MCF 10A (cell line): Measurements from ENCODE around the gene ZFP36L2. TPM values are rescaled to one million over a fixed set of nuclear protein-coding genes. Genes with fewer than 3 reads are reported as not detected.

Experiments used
- BruUV-seq: library from RNA; stranded (reverse); fragments of 400-500 nt; replicated peaks from 2 replicates; lab custom pipeline; 2021; lab: Mats Ljungman, UMichigan
- CTCF ChIA-PET: fragments of 300-600 bp; sonication (Branson Sonifier 250); formaldehyde crosslinking; extraction: SDS; loops from one replicate; lab custom pipeline; 2021; ENCODE audit warnings: antibody characterized with exemption, inconsistent platforms; lab: Yijun Ruan, JAX
- POLR2A ChIA-PET: fragments of 300-600, 350-650 bp; sonication (Branson Sonifier 250); formaldehyde crosslinking; extraction: SDS; loops from one replicate; lab custom pipeline; 2020; ENCODE audit warnings: antibody characterized with exemption, inconsistent platforms; lab: Yijun Ruan, JAX
- DNase-seq: peaks from one replicate; pipeline ENCODE4 v3.0.0-alpha.2; 2018; ENCODE audit not compliant: unreplicated experiment
- H3K27ac Mint-ChIP-seq: one replicate; pipeline ENCODE4 v1.8.0; 2022; ENCODE audit warnings: mild to moderate bottlenecking, low read depth, mixed read lengths; ENCODE audit not compliant: unreplicated experiment
- H3K27me3 Mint-ChIP-seq: one replicate; pipeline ENCODE4 v1.8.0; 2022; ENCODE audit warnings: mixed read lengths; ENCODE audit not compliant: insufficient read depth, unreplicated experiment
- H3K36me3 Mint-ChIP-seq: one replicate; pipeline ENCODE4 v1.8.0; 2022; ENCODE audit warnings: mild to moderate bottlenecking, moderate library complexity, mixed read lengths; ENCODE audit not compliant: insufficient read depth, unreplicated experiment
- H3K4me1 Mint-ChIP-seq: one replicate; pipeline ENCODE4 v1.8.0; 2022; ENCODE audit warnings: mixed read lengths; ENCODE audit not compliant: insufficient read depth, unreplicated experiment
- H3K4me3 Mint-ChIP-seq: one replicate; pipeline ENCODE4 v1.8.0; 2022; ENCODE audit warnings: mild to moderate bottlenecking, moderate library complexity, mixed read lengths; ENCODE audit not compliant: unreplicated experiment
- H3K9me3 Mint-ChIP-seq: one replicate; pipeline ENCODE4 v1.8.0; 2022; ENCODE audit warnings: mixed read lengths; ENCODE audit not compliant: unreplicated experiment
- intact Hi-C: fragments of 100-400 bp; cut with micrococcal nuclease; formaldehyde crosslinking; loops from 2 replicates; pipeline ENCODE4 v1.14.1; 2022
- total RNA-seq: library from RNA; stranded (reverse); gene quantifications from 2 replicates; pipeline ENCODE4 v1.2.3, GENCODE V29; 2022
- TF ChIP-seq, protein P1 (sequence below): fragments of 200-600 bp; IDR thresholded peaks from one replicate; pipeline ENCODE4 v1.8.0; 2022; ENCODE audit warnings: antibody characterized with exemption, mild to moderate bottlenecking; ENCODE audit not compliant: unreplicated experiment

The ZFP36L2 gene
- total RNA-seq, 1 experiment from 2014 or later = 162 TPM

DNA sequence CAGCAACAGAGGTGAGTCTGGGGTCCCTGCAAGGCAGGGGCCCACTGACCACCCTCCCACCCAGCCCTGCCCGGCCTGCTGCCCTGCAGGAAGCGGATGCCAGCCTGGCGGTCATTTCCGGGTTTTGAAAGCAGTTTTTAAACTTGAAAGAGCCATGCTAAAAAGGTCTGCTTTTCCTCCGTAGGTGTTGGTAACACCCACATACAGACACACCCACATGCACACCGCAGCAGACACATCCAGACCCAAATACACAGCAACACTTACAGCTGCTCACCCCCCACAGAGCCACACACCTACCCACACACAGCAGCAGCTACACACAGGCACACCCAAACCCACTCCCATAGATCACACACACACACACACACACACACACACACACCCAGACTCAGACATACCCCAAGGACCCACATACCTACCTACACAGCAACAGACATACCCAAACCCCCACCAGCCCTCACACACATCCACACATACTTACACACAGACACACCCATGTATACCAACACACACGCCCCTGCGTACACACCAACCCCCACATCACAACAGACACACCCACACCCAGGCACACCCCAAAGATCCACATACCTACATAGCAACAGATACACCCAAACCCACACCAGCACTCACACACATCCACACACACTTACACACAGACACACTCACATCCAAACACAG is 7.6 kb downstream of the ZFP36L2 start:
- BruUV-seq = no TSS peak
- TF ChIP-seq, protein P1, sequence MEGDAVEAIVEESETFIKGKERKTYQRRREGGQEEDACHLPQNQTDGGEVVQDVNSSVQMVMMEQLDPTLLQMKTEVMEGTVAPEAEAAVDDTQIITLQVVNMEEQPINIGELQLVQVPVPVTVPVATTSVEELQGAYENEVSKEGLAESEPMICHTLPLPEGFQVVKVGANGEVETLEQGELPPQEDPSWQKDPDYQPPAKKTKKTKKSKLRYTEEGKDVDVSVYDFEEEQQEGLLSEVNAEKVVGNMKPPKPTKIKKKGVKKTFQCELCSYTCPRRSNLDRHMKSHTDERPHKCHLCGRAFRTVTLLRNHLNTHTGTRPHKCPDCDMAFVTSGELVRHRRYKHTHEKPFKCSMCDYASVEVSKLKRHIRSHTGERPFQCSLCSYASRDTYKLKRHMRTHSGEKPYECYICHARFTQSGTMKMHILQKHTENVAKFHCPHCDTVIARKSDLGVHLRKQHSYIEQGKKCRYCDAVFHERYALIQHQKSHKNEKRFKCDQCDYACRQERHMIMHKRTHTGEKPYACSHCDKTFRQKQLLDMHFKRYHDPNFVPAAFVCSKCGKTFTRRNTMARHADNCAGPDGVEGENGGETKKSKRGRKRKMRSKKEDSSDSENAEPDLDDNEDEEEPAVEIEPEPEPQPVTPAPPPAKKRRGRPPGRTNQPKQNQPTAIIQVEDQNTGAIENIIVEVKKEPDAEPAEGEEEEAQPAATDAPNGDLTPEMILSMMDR = no peak
- H3K4me1 Mint-ChIP-seq = peaks cover 22% of the 10 kb centered on the region
- ChIA-PET CTCF (interaction anchor here (0.9 to 2.1 kb wide), 6 partner anchors 39 to 273 kb away, joined by 3 to 12 read pairs (median 4); no protein-coding TSS in a partner anchor), POLR2A (interaction anchor here (0.5 to 13.3 kb wide), 22 partner anchors 9 to 321 kb away, joined by 3 to 329 read pairs (median 8); partner anchors contain the start of gene ZFP36L2)
- peaks cover 85% of the 10 kb centered on the region for H3K36me3 Mint-ChIP-seq
- no peaks in the 10 kb centered on the region for H3K9me3 Mint-ChIP-seq
- intact Hi-C loops = no loop called here
- H3K27ac Mint-ChIP-seq = peak overlapping the region; percentile 83
- DNase-seq = peak; percentile 54
- H3K27me3 Mint-ChIP-seq = no peaks in the 10 kb centered on the region
- H3K4me3 Mint-ChIP-seq = peak overlapping the region; percentile 93

DNA sequence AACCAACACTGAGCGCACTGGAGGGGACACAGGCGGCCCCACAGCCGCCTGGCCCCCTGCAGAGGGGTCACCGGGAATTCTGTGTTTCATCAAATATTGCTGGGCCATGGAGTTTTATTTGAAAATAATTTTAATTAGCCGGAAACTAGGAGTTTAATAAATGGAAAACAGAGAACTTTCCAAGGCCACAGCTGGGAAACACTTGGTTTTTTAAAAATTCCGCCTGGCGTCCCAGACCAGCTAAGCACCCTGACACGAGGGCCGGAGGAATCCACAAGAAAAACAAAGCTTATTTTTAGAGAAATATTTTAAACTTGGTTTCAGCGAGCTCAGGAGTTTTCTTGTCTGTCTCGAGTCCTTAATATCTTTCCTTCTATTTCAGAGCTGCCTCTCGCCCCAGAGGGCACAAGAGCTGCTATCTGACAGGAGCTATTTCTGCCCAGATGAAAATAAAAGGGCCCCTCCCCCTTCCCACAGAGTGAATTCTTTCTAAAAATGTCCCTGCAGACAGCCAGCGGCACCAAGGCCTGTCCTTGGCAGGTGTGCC is 8.2 kb downstream of the ZFP36L2 start:
- peak overlapping the region; percentile 93 for H3K4me3 Mint-ChIP-seq
- intact Hi-C loops = no loop called here

DNA sequence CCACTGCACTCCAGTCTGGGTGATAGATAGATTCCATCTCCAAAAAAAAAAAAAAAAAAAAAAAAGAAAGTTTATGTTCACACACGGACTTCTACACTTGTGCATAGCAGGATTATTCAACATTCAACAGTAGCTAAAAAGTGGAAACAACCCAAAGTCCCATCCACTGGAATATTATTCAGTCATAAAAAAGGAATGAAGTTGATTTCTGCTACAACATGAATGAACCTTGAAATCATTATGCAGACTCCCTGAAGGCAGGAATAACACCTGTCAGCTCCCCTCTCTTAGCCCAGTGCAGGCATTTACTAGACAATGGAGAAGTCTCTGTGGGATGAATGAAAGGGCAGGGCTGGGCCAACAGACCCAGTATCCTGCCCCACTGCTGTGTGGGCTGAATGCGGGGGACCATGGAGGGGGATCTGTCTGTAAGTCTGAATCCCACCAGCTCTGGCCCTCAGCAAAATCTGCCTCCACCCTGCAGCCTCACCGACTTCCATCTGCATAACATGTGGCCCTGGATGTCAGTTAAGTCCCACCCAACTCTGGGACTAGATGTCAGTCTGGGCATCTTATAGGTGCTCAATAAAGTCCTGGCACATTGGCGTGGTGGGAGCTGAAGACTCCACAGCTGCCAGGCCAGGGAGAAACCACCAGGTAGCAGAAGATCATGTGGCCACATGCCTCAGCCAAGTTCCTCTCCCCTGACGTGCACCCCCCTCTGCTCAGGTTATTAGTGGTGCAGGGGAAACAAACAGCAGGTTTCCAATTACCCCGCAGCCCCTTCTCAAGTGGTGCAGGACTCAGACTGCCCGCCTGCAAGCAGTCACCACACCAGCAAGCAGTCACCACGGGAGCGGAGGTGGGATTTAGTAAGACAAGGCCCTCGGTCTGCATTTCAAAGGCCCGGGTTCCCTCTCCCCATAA is 8.9 kb downstream of the ZFP36L2 start:
- H3K27me3 Mint-ChIP-seq = no peaks in the 10 kb centered on the region
- CTCF ChIA-PET = interaction anchor here (0.6 to 2.1 kb wide), 6 partner anchors 38 to 267 kb away, joined by 3 to 12 read pairs (median 4); no protein-coding TSS in a partner anchor
- H3K9me3 Mint-ChIP-seq = no peaks in the 10 kb centered on the region
- no TSS peak for BruUV-seq
- H3K4me1 Mint-ChIP-seq = peaks cover 28% of the 10 kb centered on the region
- DNase-seq = no peak
- TF ChIP-seq, protein P1 = no peak
- peaks cover 73% of the 10 kb centered on the region for H3K36me3 Mint-ChIP-seq
- H3K4me3 Mint-ChIP-seq = no peak overlapping the region
- POLR2A ChIA-PET = interaction anchor here (0.9 to 13.3 kb wide), 12 partner anchors 8 to 311 kb away, joined by 3 to 329 read pairs (median 14); partner anchors contain the start of gene ZFP36L2
- H3K27ac Mint-ChIP-seq = peak overlapping the region; percentile 83
- intact Hi-C loops = no loop called here

More for the DNA sequence above, 8.2 kb downstream of the ZFP36L2 start:
- Mint-ChIP-seq H3K36me3 (peaks cover 81% of the 10 kb centered on the region), H3K27me3 (no peaks in the 10 kb centered on the region), H3K4me1 (peaks cover 22% of the 10 kb centered on the region), H3K27ac (peak overlapping the region; percentile 83), H3K9me3 (no peaks in the 10 kb centered on the region)
- TF ChIP-seq, protein P1 = no peak
- BruUV-seq = no TSS peak
- CTCF ChIA-PET = interaction anchor here (0.9 to 2.1 kb wide), 5 partner anchors 38 to 266 kb away, joined by 3 to 12 read pairs (median 4); no protein-coding TSS in a partner anchor
- POLR2A ChIA-PET = interaction anchor here (0.5 to 13.3 kb wide), 14 partner anchors 9 to 312 kb away, joined by 3 to 329 read pairs (median 10); partner anchors contain the start of gene ZFP36L2
- DNase-seq = no peak
